IMR-90 (cell line): ENCODE data around the gene MPL. TPM values are rescaled to one million over a fixed set of nuclear protein-coding genes. Genes with fewer than 3 reads are reported as not detected.

Experiments
- ATAC-seq: fragments of 200-7000 bp; cut with Tn5 transposase; 2 replicates; pipeline ENCODE4 v1.9.1; 2020; ENCODE audit warnings: low read depth, mild to moderate bottlenecking, moderate library complexity
- BruUV-seq: library from RNA; stranded (reverse); fragments of 400-500 nt; replicated peaks from 2 replicates; lab custom pipeline; 2021; lab: Mats Ljungman, UMichigan
- CTCF ChIA-PET: fragments of 300-600 bp; formaldehyde crosslinking; extraction: SDS; loops from one replicate; lab custom pipeline; 2021; ENCODE audit warnings: antibody characterized with exemption; lab: Yijun Ruan, JAX
- POLR2A ChIA-PET: fragments of 300-600 bp; sonication (Branson Sonifier 250); formaldehyde crosslinking; loops from one replicate; lab custom pipeline; 2022; ENCODE audit warnings: antibody characterized with exemption; ENCODE audit not compliant: unreplicated experiment; lab: Charles Lee
- DNase-seq: peaks from one replicate; pipeline ENCODE4 v3.0.0; 2013
- H2AFZ ChIP-seq: replicated peaks from 2 replicates; pipeline ENCODE3; 2013; ENCODE audit warnings: low read length, mild to moderate bottlenecking; ENCODE audit not compliant: poor library complexity
- H2AK5ac ChIP-seq: 2 replicates; pipeline ENCODE4 v1.6.1; 2013; ENCODE audit warnings: low read depth, low read length, inconsistent platforms
- H2AK9ac ChIP-seq: replicated peaks from 2 replicates; pipeline ENCODE3; 2013; ENCODE audit warnings: mild to moderate bottlenecking, low read depth, low read length, moderate library complexity; ENCODE audit not compliant: poor library complexity
- H2BK120ac ChIP-seq: 2 replicates; pipeline ENCODE4 v1.6.1; 2013; ENCODE audit warnings: low read depth, low read length, inconsistent platforms
- H2BK15ac ChIP-seq: 3 replicates; pipeline ENCODE4 v1.6.1; 2013; ENCODE audit warnings: low read depth, low read length, inconsistent platforms
- H2BK20ac ChIP-seq: 2 replicates; pipeline ENCODE4 v1.6.1; 2013; ENCODE audit warnings: low read depth, mild to moderate bottlenecking, inconsistent platforms, low read length, moderate library complexity
- H2BK5ac ChIP-seq: 2 replicates; pipeline ENCODE4 v1.6.1; 2013; ENCODE audit warnings: mild to moderate bottlenecking, low read depth, low read length, inconsistent platforms; ENCODE audit not compliant: poor library complexity, severe bottlenecking
- H3K14ac ChIP-seq: replicated peaks from 2 replicates; pipeline ENCODE4 v1.6.1; 2013; ENCODE audit warnings: low read depth, low read length, inconsistent platforms
- H3K18ac ChIP-seq: 2 replicates; pipeline ENCODE4 v1.6.1; 2013; ENCODE audit warnings: low read depth, low read length, control low read depth
- H3K23ac ChIP-seq: 2 replicates; pipeline ENCODE4 v1.6.1; 2013; ENCODE audit warnings: low read depth, low read length, inconsistent platforms
- H3K27ac ChIP-seq: 2 replicates; pipeline ENCODE4 v1.5.1; 2013; ENCODE audit warnings: mild to moderate bottlenecking, control low read depth, low read length; ENCODE audit not compliant: insufficient read depth
- H3K27me3 ChIP-seq: 2 replicates; pipeline ENCODE4 v1.6.1; 2013; ENCODE audit warnings: low read length; ENCODE audit not compliant: control insufficient read depth, insufficient read depth
- H3K36me3 ChIP-seq: 2 replicates; pipeline ENCODE4 v1.6.1; 2013; ENCODE audit warnings: low read length, mixed read lengths; ENCODE audit not compliant: control insufficient read depth, insufficient read depth
- H3K4ac ChIP-seq: 2 replicates; pipeline ENCODE4 v1.6.1; 2013; ENCODE audit warnings: low read depth, low read length, inconsistent platforms
- H3K4me1 ChIP-seq: 2 replicates; pipeline ENCODE4 v1.6.1; 2013; ENCODE audit warnings: low read length, mixed read lengths; ENCODE audit not compliant: control insufficient read depth, insufficient read depth
- H3K4me2 ChIP-seq: 2 replicates; pipeline ENCODE4 v1.6.1; 2013; ENCODE audit warnings: low read depth, mild to moderate bottlenecking, control low read depth, low read length, moderate library complexity
- H3K4me3 ChIP-seq: 2 replicates; pipeline ENCODE4 v1.5.1; 2013; ENCODE audit warnings: low read depth, mild to moderate bottlenecking, control low read depth, low read length, moderate library complexity; ENCODE audit not compliant: insufficient read depth
- H3K56ac ChIP-seq: 2 replicates; pipeline ENCODE4 v1.6.1; 2013; ENCODE audit warnings: low read length, inconsistent platforms; ENCODE audit not compliant: insufficient read depth; ENCODE audit errors: extremely low read depth
- H3K79me1 ChIP-seq, 2 experiments: 2 replicates each; pipeline ENCODE4 v1.6.1; 2013; ENCODE audit warnings: low read length in 2 of 2, inconsistent platforms in 1 of 2, low read depth in 1 of 2
- H3K9ac ChIP-seq: 2 replicates; pipeline ENCODE4 v1.6.1; 2013; ENCODE audit warnings: low read depth, low read length, control low read depth
- H3K9me1 ChIP-seq: 2 replicates; pipeline ENCODE4 v1.6.1; 2013; ENCODE audit warnings: low read length, inconsistent platforms; ENCODE audit not compliant: insufficient read depth
- H3K9me3 ChIP-seq: 2 replicates; pipeline ENCODE4 v1.6.1; 2013; ENCODE audit warnings: low read length; ENCODE audit not compliant: control insufficient read depth, insufficient read depth
- H4K20me1 ChIP-seq: 2 replicates; pipeline ENCODE4 v1.6.1; 2013; ENCODE audit warnings: low read length, inconsistent platforms; ENCODE audit not compliant: insufficient read depth
- H4K5ac ChIP-seq: 2 replicates; pipeline ENCODE4 v1.6.1; 2013; ENCODE audit warnings: mild to moderate bottlenecking, low read depth, low read length, control low read depth
- H4K8ac ChIP-seq, 2 experiments: 2 replicates each; pipeline ENCODE4 v1.6.1; 2013; ENCODE audit warnings: low read depth in 2 of 2, low read length in 2 of 2, control low read depth in 1 of 2, inconsistent platforms in 1 of 2
- H4K91ac ChIP-seq: 2 replicates; pipeline ENCODE4 v1.6.1; 2013; ENCODE audit warnings: low read depth, low read length, inconsistent platforms; ENCODE audit not compliant: insufficient read depth
- BHLHE40 ChIP-seq: fragments of 150-350 bp; IDR thresholded peaks from 2 replicates; pipeline ENCODE4 v1.6.1; 2016; ENCODE audit warnings: mild to moderate bottlenecking, low read depth, low read length
- CEBPB ChIP-seq: IDR thresholded peaks from 2 replicates; pipeline ENCODE4 v1.6.1; 2012; ENCODE audit warnings: low read depth, low read length, improper control_type of control experiment
- CHD1 ChIP-seq: IDR thresholded peaks from 2 replicates; pipeline ENCODE4 v1.6.1; 2012; ENCODE audit warnings: low read depth, low read length, improper control_type of control experiment
- CTCF ChIP-seq: conservative IDR thresholded peaks from 2 replicates; pipeline ENCODE4 v1.5.1; 2012; ENCODE audit warnings: mild to moderate bottlenecking, low read depth, low read length, improper control_type of control experiment
- RAD21 ChIP-seq: IDR thresholded peaks from 2 replicates; pipeline ENCODE4 v1.6.1; 2012; ENCODE audit warnings: low read length, improper control_type of control experiment
- RCOR1 ChIP-seq: IDR thresholded peaks from 2 replicates; pipeline ENCODE4 v1.6.1; 2012; ENCODE audit warnings: mild to moderate bottlenecking, low read length, improper control_type of control experiment; ENCODE audit not compliant: insufficient replicate concordance
- SMC3 ChIP-seq: fragments of 150-350 bp; IDR thresholded peaks from 2 replicates; pipeline ENCODE4 v1.6.1; 2016; ENCODE audit warnings: low read depth, mild to moderate bottlenecking, antibody characterized with exemption, low read length, moderate library complexity
- WGBS, 2 experiments: methylation state at CpG; one replicate each; pipeline versions ENCODE4 v1.1.5 to v1.1.7; 2013; ENCODE audit warnings: missing lambda C conversion rate in 2 of 2; ENCODE audit not compliant: insufficient read length in 1 of 2; ENCODE audit errors: extremely low coverage in 2 of 2; 5-methylcytosine and 5-hydroxymethylcytosine counted together
- dilution Hi-C: fragments of 300-500 bp; cut with HindIII; formaldehyde crosslinking; loops from one replicate; pipeline ENCODE4 v1.14.3; 2018; ENCODE audit warnings: low sequenced_read_pairs; ENCODE audit not compliant: unreplicated experiment
- in situ Hi-C: fragments of 300-500 bp; cut with MboI; formaldehyde crosslinking; loops from 3 replicates; pipeline ENCODE4 v1.14.3; 2019; ENCODE audit warnings: low sequenced_read_pairs, inconsistent platforms, mixed read lengths
- intact Hi-C: fragments of 100-400 bp; cut with micrococcal nuclease; formaldehyde crosslinking; loops from 2 replicates; pipeline ENCODE4 v1.10.0; 2022
- polyA plus RNA-seq, 3 experiments: library from polyadenylated mRNA; depleted of rRNA; stranded (reverse); fragments of >200 nt; gene quantifications; 2 replicates each; pipeline ENCODE4 v1.2.3, GENCODE V29; 2012; ENCODE audit warnings: low replicate concordance in 1 of 3
- total RNA-seq: library from RNA; depleted of rRNA; stranded (reverse); fragments of >200 nt; gene quantifications from 2 replicates; pipeline ENCODE4 v1.2.3, GENCODE V29; 2012

MPL gene
- total and polyA plus RNA-seq, 2 of the 4 experiments (the other 2 are of a cell fraction): 0.12 TPM; not detected in 1

- no peak overlapping the region for H4K5ac ChIP-seq
- no peak overlapping the region for H3K56ac ChIP-seq
- H3K14ac ChIP-seq: no peak overlapping the region
- no peaks in the 10 kb centered on the region for H3K9me3 ChIP-seq
- no peak overlapping the region for H4K8ac ChIP-seq
- H3K9me1 ChIP-seq: 0 out of 2 replicates have a peak, but pooled peaks cover 3% of the 10 kb centered on the region
- H3K36me3 ChIP-seq: peaks cover 4% of the 10 kb centered on the region
- ATAC-seq: no peak
- no peak overlapping the region for H3K4ac ChIP-seq
- no peak overlapping the region for H3K4me2 ChIP-seq
- dilution Hi-C loops: no loop called here
- no peak overlapping the region for H3K4me3 ChIP-seq
- no TSS peak for BruUV-seq
- no peak overlapping the region for H4K91ac ChIP-seq
- no CpG with 5 or more reads among the region's 1 CpG for WGBS, 2 experiments
- no peak overlapping the region for H2AFZ ChIP-seq
- no peak overlapping the region for H2AK9ac ChIP-seq
- peaks cover 32 to 74% of the 10 kb centered on the region in 2 experiments for H3K79me1 ChIP-seq
- no peak for DNase-seq
- H2BK5ac ChIP-seq: no peak overlapping the region
- H3K27me3 ChIP-seq: no peaks in the 10 kb centered on the region
- H2BK15ac ChIP-seq: no peak overlapping the region
- intact Hi-C loops: no loop called here
- no peak overlapping the region for H3K9ac ChIP-seq
- no peak overlapping the region for H3K23ac ChIP-seq
- TF ChIP-seq RAD21: no peak
- no peak for TF ChIP-seq SMC3
- no peak for TF ChIP-seq CTCF
- no peak for TF ChIP-seq RCOR1
- no peak for TF ChIP-seq CEBPB
- no peak for TF ChIP-seq CHD1
- no peak for TF ChIP-seq BHLHE40
- no peak overlapping the region for H3K27ac ChIP-seq
- H2AK5ac ChIP-seq: no peak overlapping the region
- no peak overlapping the region for H3K18ac ChIP-seq
- H2BK120ac ChIP-seq: no peak overlapping the region
- ChIA-PET POLR2A (no interaction called here), CTCF (no interaction called here)
- no peaks in the 10 kb centered on the region for H3K4me1 ChIP-seq
- H2BK20ac ChIP-seq: no peak overlapping the region
- in situ Hi-C loops: no loop called here
- no peaks in the 10 kb centered on the region; the same call in 1 of the 2 replicates for H4K20me1 ChIP-seq
Observed at GRCh38 chr1:43396059-43396458, 58.4 kb downstream of the MPL start.
